ENCODE measurements around the gene KIAA0040.

Gene KIAA0040

GRCh38 chr1:175192630-175193526 lies at the start of gene KIAA0040:
Gene KIAA0040 (minus strand): TSS chr1:175192776. CDS start chr1:175161013, 31,763 bp downstream.
- DNase-seq: no peak

- DNase-seq: no peak
These were observed 44.8 kb upstream of the KIAA0040 start for GRCh38 chr1:175237389-175237788.

- DNase-seq: no peak
These were observed 42.1 kb upstream of the KIAA0040 start for GRCh38 chr1:175234639-175235038.

GRCh38 chr1:175232335-175232734 lies 39.8 kb upstream of the KIAA0040 start:
- DNase-seq: no peak

GRCh38 chr1:175225805-175226129 lies 33.2 kb upstream of the KIAA0040 start:
- no peak for DNase-seq

GRCh38 chr1:175222296-175222938 lies 29.8 kb upstream of the KIAA0040 start:
- DNase-seq: no peak

- DNase-seq: no peak
These were observed 29.1 kb upstream of the KIAA0040 start for GRCh38 chr1:175221557-175222175.

GRCh38 chr1:175220853-175221556 lies 28.4 kb upstream of the KIAA0040 start:
- no peak for DNase-seq

- DNase-seq: no peak
These were observed 27.2 kb upstream of the KIAA0040 start for GRCh38 chr1:175219774-175220173.

- DNase-seq: no peak
These were observed 26.3 kb upstream of the KIAA0040 start for GRCh38 chr1:175218786-175219434.

GRCh38 chr1:175217721-175218531 lies 25.4 kb upstream of the KIAA0040 start:
- no peak for DNase-seq

GRCh38 chr1:175216444-175216843 lies 23.9 kb upstream of the KIAA0040 start:
- no peak for DNase-seq

- DNase-seq: no peak
These were observed 19.1 kb upstream of the KIAA0040 start for GRCh38 chr1:175211656-175212055.

GRCh38 chr1:175210744-175211143 lies 18.2 kb upstream of the KIAA0040 start:
- DNase-seq: no peak

- DNase-seq: no peak
These were observed 16.9 kb upstream of the KIAA0040 start for GRCh38 chr1:175209493-175209921.

GRCh38 chr1:175208773-175209492 lies 16.4 kb upstream of the KIAA0040 start:
- DNase-seq: no peak

GRCh38 chr1:175207971-175208370 lies 15.4 kb upstream of the KIAA0040 start:
- peak; percentile 96 for DNase-seq

GRCh38 chr1:175206687-175207086 lies 14.1 kb upstream of the KIAA0040 start:
- no peak for DNase-seq

GRCh38 chr1:175204330-175204729 lies 11.8 kb upstream of the KIAA0040 start:
- DNase-seq: no peak

GRCh38 chr1:175203570-175204068 lies 11.0 kb upstream of the KIAA0040 start:
- no peak for DNase-seq

Measured in NCI-H1417 treated with DMSO at 0.1 percent for 48 hours (cell line).